HTERT RPE-1 (cell line): ENCODE measurements around the gene TXNDC9.
"Not testable (repeated sequence)": the region's sequence is repeated elsewhere in the genome, so short reads cannot be mapped to it uniquely, and the experiment has no call there.

Source experiments
- in situ Hi-C: fragments of 300-500 bp; cut with MboI; formaldehyde crosslinking; loops from 4 replicates; pipeline ENCODE4 v1.14.3; 2020; ENCODE audit warnings: low sequenced_read_pairs

Gene TXNDC9

DNA sequence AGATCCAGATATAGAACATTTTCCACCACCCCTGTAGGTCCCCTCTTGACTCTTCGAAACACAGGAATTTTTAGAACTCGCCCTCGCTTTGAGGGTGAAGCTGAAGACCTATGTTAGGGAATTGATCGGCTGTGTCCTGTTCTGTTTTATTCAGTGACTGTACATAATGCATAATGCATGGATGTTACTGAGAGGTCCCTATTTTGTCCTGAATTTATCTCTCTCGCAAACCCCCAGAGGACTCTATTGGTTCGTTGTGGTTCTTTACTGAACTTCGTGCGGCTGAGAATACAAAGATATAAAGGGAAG lies 625 bp upstream of the TXNDC9 start:
- in situ Hi-C loops: no loop called here

DNA sequence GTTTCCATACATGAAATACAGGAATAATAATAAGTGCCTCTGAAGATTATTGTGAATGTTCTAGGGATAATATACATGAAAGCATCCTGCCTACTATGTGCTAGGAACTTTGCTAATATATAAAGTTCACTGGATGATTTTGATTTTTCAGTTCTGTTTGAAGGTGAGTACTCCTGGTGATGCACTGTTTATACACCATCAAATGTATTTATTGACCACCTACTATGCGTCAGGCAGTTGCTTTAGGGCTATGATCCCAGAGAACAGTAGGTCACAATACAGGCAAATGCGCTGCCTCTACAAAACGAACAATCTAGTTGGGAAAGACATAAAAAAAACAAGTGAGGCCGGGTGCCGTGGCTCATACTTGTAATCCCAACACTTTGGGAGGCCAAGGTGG lies 10.7 kb downstream of the TXNDC9 start:
- in situ Hi-C loops: no loop called here

DNA sequence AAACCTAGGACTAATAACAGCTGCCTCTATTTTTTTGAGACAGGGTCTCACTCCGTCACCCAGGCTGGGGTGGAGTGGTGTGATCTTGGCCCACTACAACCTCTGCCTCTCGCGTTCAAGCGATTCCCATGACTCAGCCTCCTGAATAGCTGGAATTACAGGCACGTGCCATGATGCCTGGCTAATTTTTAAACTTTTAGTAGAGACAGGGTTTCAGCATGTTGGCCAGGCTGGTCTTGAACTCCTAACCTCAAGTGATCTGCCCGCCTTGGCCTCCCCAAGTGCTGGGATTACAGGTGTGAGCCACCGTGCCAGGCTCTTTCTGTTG lies 18.3 kb downstream of the TXNDC9 start:
- in situ Hi-C loops: not testable (repeated sequence)

DNA sequence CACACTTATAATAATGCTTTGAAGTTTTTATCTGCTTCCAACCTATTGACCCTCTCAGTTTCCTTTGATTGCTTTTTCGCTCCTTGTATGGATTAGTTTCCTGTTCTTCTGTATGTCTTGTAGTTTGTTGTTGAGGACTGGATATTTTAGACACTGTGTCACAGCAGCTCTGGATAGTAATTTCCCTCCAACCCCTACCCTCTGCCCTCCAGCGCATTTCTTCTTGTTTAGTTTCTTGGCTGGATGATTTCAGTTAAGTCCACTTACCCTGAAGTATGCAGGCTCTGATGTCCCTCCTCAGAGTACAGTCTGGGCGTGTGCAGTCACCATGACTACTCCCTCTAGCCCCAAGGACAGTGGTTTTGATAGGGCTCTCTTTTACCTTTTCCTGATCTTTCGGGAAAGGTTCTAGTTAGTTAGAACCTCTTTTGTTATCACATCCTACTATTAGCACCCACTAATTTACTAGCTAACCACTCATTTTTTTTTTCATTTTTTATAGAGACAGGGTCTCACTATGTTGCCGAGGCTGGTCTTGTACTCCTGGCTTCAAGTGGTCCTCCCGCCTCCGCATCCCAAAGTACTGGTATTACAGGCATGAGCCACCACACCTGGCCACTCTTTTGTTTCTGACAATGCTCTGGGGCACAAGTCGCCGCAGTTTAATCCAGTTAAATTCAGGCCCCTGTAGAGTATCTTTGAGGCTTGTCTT lies 18.8 kb downstream of the TXNDC9 start:
- in situ Hi-C loops: no loop called here

DNA sequence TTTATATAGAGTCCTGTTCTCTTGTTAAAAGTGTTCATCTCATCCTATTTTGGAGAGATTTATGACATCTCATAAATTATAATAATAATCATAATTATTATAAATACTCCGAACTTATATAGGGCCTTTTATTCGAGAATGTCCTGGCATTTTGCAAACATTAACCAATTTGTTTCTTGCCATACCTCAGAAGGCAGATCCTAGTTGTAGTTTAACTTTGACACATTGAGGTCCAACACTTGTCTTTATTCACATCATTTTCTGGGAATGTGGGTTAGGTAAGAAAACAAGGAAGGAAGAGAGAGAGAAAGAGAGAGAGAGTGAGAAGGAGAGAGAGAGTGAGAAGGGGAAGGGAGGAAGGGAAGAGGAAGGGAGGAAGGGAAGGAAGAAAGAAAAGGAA lies 35.0 kb downstream of the TXNDC9 start, which contains the start of gene LYG1:
Gene LYG1, minus strand, starts transcription at position 101 of the 400 bp plus-strand sequence. CDS start 5,527 bp downstream, outside the sequence.
- in situ Hi-C loops: not testable (repeated sequence)

DNA sequence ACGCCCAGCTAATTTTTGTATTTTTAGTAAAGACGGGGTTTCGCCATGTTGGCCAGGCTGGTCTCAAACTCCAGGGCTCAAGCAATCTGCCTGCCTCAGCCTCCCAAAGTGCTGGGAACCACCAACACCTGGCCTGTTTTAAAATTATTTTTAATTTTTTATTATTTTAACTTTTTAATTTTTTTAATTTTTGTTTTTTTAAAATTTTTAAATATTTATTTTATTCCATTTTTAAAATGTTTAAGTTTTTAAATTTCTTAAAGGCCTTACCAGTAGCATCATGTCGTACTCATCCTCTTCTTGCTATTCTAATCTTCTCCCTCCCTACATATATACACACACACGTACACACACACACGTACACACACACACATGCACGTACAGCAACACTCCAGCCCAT lies 36.6 kb downstream of the TXNDC9 start:
- in situ Hi-C loops: no loop called here

DNA sequence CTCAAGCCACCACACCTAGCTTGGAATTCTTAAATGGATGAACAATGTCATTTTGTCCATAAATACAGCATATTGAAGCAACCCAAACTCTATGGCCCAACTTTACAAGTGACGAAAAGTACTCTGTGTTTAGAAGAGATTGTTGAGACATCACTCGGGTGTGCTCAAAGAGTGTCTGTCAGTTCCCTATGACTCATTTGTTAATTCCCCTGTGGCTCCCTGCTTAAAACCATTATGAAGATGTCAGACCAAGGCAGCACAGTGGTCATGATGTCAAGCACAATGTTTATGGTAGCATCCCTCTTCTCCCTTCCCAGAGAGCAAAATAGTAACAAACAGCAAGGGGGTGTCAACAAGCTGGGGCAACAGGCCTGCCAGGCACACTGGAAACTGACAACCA lies 38.1 kb downstream of the TXNDC9 start:
- in situ Hi-C loops: no loop called here

DNA sequence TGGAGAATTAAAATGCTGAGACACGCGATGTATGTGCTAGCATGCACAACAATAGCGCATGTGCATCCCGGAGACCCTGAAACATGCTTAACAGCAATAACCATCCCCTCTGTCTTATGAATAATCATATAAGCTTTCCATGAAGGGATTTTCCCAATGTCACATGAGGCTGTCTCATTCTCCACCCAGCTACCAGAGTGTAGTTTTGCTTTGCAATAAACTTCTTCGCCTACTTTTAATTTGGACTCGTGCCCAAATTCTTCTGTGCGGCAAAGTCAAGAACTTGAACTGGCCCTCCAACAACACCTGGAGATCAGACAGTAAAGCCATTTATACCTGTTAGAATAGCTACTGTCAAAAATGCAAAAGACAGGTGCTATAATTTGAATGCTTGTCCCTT lies 50.6 kb downstream of the TXNDC9 start:
- in situ Hi-C loops: no loop called here

DNA sequence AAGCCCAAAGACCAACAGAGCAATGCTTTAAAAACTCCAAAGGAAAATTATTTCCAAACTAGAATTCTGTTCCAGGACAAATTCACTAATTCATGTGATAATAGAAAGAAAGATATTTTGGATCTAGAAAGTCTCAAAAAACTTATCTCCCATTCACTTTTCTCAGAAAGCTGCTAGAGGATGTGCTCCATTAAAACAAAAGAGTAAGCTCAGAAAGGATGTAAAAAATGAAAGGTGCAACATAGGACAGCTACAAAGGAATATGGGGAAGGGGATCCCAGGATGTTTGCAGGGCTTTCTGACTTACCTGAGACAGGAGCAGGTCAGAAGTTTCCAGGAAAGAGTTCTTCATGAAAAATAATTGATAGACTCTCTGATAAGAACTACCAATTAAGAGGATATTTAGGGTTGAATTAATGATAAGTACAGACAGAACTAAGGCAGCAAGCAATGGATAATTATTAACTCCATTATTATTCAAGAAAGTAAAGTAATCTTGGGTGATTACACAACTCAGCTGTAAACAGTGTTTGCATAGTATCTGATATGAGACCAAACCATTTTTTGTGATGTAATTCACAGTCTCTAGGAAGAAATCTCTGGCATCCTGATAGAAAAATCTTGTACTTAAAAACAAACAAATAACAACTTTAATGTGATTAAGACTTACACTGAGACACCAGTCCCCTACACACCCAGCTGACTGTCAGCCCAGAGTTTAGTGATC lies 56.0 kb downstream of the TXNDC9 start:
- in situ Hi-C loops: no loop called here

DNA sequence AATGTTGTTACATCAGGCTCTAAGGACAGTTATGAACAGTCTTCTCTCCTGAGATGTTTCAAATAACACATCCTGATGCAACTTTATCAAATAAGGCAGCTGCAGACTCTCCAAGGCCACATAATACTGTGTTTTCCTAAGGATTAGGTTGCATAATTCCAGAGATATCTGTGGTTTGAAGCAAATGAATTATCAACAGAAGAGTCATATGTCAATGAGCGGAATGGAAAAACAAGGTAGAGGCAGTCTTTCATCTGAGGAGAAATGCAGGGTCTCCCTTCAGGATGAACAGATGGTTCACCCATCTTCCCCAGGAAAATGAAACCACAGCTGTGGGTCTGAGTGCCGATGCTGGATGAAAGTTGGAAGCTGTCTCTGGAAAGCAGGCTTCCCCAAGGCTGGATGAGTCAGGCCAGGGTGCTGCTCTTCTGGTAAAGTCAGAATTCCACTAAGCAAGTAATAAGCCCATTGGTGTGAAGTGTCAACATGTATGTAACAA lies 57.3 kb downstream of the TXNDC9 start:
- in situ Hi-C loops: no loop called here

DNA sequence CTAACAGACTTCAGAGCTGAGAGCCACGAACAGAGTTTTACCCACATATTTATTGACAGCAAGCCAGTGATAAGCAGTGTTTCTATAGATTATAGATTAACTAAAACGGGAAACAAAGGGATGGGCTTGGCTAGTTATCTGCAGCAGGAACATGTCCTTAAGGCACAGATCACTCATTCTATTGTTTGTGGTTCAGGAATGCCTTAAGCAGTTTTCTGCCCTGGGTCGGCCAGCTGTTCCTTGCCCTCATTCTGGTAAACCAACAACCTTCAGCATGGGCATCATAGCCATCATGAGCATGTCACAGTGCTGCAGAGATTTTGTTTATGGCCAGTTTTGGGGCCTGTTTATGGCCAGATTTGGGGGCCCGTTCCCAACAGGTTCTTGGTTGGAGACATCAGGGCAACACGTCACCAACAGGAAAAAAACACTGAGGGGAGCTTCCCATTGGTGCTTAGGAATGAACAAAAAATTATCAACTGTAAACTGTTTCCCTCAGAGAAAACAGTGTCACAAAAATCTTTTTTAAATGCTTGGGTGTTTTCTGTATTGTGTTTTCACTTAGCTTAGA lies 57.9 kb downstream of the TXNDC9 start:
- in situ Hi-C loops: not testable (repeated sequence)

DNA sequence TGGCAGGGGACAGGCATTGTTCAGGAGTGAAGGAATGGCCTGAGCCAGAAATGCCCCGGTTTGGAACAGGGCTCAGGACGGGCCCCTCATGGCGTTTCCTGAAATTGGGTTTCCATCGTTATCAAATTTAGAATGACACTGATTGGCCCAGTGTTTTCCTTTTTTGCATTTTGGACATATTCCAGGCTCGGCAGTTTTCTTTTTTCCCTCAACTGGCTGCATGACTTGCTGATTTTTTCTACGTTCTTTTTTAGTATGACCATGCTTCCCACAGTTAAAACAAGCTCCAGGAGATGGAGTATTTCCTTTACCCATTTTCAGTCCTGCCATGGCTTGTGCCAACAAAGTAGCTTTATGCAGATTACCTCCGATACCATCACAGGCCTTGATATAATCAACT lies 60.3 kb downstream of the TXNDC9 start:
- in situ Hi-C loops: no loop called here
